Neural progenitor cell (in vitro differentiated cells): ENCODE measurements around the gene NSFL1C. TPM values are rescaled to one million over a fixed set of nuclear protein-coding genes. Genes with fewer than 3 reads are reported as not detected.

Experiments used
- DNase-seq: peaks from one replicate; pipeline ENCODE4 v3.0.0-alpha.2; 2016; ENCODE audit warnings: low spot score
- H2AFZ ChIP-seq: fragments of 200-600 bp; sonication (generic); replicated peaks from 2 replicates; pipeline ENCODE4 v1.6.1; 2016; ENCODE audit warnings: antibody characterized with exemption
- H3F3A ChIP-seq: fragments of 200-600 bp; sonication (generic); 2 replicates; pipeline ENCODE4 v1.6.1; 2016; ENCODE audit warnings: antibody characterized with exemption, low read depth
- H3K27ac ChIP-seq: fragments of 200-600 bp; sonication (generic); 2 replicates; pipeline ENCODE4 v1.5.1; 2016; ENCODE audit warnings: mild to moderate bottlenecking
- H3K27me3 ChIP-seq: fragments of 200-600 bp; sonication (generic); 2 replicates; pipeline ENCODE4 v1.6.1; 2016; ENCODE audit warnings: mild to moderate bottlenecking, moderate library complexity
- H3K36me3 ChIP-seq: fragments of 200-600 bp; sonication (generic); 2 replicates; pipeline ENCODE4 v1.5.1; 2016
- H3K4me1 ChIP-seq: fragments of 200-600 bp; sonication (generic); 2 replicates; pipeline ENCODE4 v1.6.1; 2016; ENCODE audit warnings: mixed run types
- H3K4me2 ChIP-seq: fragments of 200-600 bp; sonication (generic); 2 replicates; pipeline ENCODE4 v1.6.1; 2016
- H3K4me3 ChIP-seq: fragments of 200-600 bp; sonication (generic); 2 replicates; pipeline ENCODE4 v1.5.1; 2016
- H3K79me2 ChIP-seq: fragments of 200-600 bp; sonication (generic); 2 replicates; pipeline ENCODE4 v1.6.1; 2016; ENCODE audit warnings: low read depth
- H3K9ac ChIP-seq: fragments of 200-600 bp; sonication (generic); 2 replicates; pipeline ENCODE4 v1.6.1; 2016
- H3K9me3 ChIP-seq: fragments of 200-600 bp; sonication (generic); 2 replicates; pipeline ENCODE4 v1.5.1; 2016; ENCODE audit warnings: low read depth
- H4K20me1 ChIP-seq: fragments of 200-600 bp; sonication (generic); 2 replicates; pipeline ENCODE4 v1.6.1; 2016; ENCODE audit warnings: low read depth
- H3K27ac Mint-ChIP-seq: 3 replicates; pipeline ENCODE4 v1.8.0; 2021; ENCODE audit warnings: mixed read lengths
- H3K27me3 Mint-ChIP-seq: 2 replicates; pipeline ENCODE4 v1.8.0; 2022; ENCODE audit warnings: low read depth, mild to moderate bottlenecking, inconsistent platforms, moderate library complexity, mixed read lengths; ENCODE audit not compliant: insufficient read depth
- H3K36me3 Mint-ChIP-seq: 3 replicates; pipeline ENCODE4 v1.8.0; 2021; ENCODE audit warnings: mixed read lengths
- H3K4me1 Mint-ChIP-seq: 3 replicates; pipeline ENCODE4 v1.8.0; 2021; ENCODE audit warnings: mixed read lengths
- H3K4me3 Mint-ChIP-seq: 3 replicates; pipeline ENCODE4 v1.8.0; 2021; ENCODE audit warnings: mild to moderate bottlenecking, moderate library complexity, mixed read lengths
- H3K9me3 Mint-ChIP-seq: 3 replicates; pipeline ENCODE4 v1.8.0; 2020; ENCODE audit warnings: mixed read lengths
- CTCF ChIP-seq: fragments of 200-600 bp; sonication (generic); IDR thresholded peaks from 2 replicates; pipeline ENCODE4 v1.5.1; 2017; ENCODE audit warnings: antibody characterized with exemption, mild to moderate bottlenecking
- EZH2 ChIP-seq: fragments of 200-600 bp; sonication (generic); IDR thresholded peaks from 2 replicates; pipeline ENCODE4 v1.6.1; 2017; ENCODE audit warnings: antibody characterized with exemption, mild to moderate bottlenecking, moderate library complexity
- EZH2phosphoT487 ChIP-seq: fragments of 200-600 bp; sonication (generic); IDR thresholded peaks from 2 replicates; pipeline ENCODE4 v1.6.1; 2017; ENCODE audit warnings: antibody characterized with exemption
- total RNA-seq: library from RNA; depleted of rRNA; stranded (reverse); fragments of >200 nt; gene quantifications from 2 replicates; pipeline ENCODE4 v1.2.3, GENCODE V29; 2015; ENCODE audit warnings: low replicate concordance

The NSFL1C gene
- total RNA-seq, 1 donor from 2014 or later: 30.5 TPM

DNA sequence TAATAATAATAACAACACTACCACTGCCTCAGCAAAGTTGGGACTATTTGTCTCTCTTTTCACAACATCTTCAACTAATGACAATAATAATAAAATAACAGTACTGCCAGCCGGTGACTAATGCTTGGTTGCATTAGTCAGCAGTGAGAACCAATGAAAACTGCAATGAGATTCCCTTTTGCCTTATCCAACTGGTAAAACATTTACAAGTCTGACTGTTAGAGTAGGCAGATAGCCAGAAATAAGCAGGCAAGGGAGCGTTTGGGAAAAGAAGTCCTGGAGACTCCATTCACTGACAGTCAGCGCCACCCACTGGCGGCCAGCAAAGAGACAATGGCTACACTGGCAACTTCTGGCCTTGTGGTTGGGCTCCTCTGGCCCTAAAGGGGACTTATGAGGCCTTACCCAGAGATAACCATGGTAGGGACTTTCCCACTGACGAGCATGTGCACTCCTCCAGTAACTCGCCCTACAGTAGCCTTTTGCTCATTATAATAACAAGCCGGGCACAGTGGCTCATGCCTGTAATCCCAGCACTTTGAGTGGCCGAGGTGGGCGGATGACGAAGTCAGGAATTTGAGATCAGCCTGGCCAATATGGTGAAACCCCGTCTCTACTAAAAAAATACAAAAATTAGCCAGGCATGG, 3.4 kb upstream of the NSFL1C start:
- Histone ChIP-seq H2AFZ (peak overlapping the region; percentile 71), H3K4me2 (no peak overlapping the region), H3K79me2 (peaks cover 12% of the 10 kb centered on the region), H3K9me3 (no peaks in the 10 kb centered on the region), H3K27ac (no peak overlapping the region), H3K4me3 (no peak overlapping the region), H3K36me3 (no peaks in the 10 kb centered on the region), H3F3A (no peaks in the 10 kb centered on the region), H3K27me3 (no peaks in the 10 kb centered on the region), H4K20me1 (peaks cover 11% of the 10 kb centered on the region), H3K9ac (no peak overlapping the region), H3K4me1 (peaks cover 6% of the 10 kb centered on the region)
- peak; percentile 87 for DNase-seq
- Mint-ChIP-seq H3K27me3 (peaks cover 10% of the 10 kb centered on the region), H3K4me1 (peaks cover 19% of the 10 kb centered on the region), H3K36me3 (no peaks in the 10 kb centered on the region), H3K4me3 (no peak overlapping the region), H3K27ac (no peak overlapping the region), H3K9me3 (no peaks in the 10 kb centered on the region)
- TF ChIP-seq CTCF (peak; percentile 85), EZH2phosphoT487 (no peak)

DNA sequence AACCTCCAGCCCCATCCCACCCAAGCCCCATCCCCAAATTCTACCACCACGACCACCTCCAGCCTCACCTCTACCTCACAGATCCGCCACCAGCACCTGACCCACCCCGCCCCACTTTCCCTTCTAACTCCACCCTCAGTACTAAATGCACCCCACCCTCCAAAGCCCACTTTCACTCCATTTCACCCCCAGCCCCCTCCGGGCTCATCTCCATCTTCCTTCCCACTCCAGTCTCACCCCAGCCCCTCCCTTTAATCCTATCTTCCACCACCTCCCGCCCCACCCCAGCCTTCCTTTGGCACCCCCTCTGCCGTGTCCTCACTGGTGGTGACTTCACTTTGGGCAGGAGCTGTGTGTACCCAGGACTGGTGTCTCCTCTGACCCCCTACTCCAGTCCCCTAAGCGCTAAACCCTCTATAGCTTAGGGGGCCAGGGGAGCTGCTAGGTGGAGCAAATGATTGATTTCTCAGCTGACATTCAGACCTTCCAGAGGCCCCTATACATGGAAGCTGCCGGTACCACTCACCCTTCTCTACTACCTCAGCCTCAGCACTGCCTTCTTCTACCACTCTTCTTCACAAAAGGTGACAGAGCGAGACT, 2.8 kb upstream of the NSFL1C start:
- H3F3A ChIP-seq: no peaks in the 10 kb centered on the region
- Mint-ChIP-seq H3K27me3 (peaks cover 10% of the 10 kb centered on the region), H3K9me3 (no peaks in the 10 kb centered on the region), H3K4me1 (peaks cover 23% of the 10 kb centered on the region), H3K36me3 (no peaks in the 10 kb centered on the region), H3K27ac (no peak overlapping the region), H3K4me3 (no peak overlapping the region)
- H3K9ac ChIP-seq: no peak overlapping the region
- H3K27me3 ChIP-seq: no peaks in the 10 kb centered on the region
- H3K79me2 ChIP-seq: peaks cover 19% of the 10 kb centered on the region
- no peak overlapping the region for H3K4me2 ChIP-seq
- TF ChIP-seq EZH2phosphoT487: no peak
- H3K4me3 ChIP-seq: no peak overlapping the region
- DNase-seq: no peak
- H2AFZ ChIP-seq: no peak overlapping the region
- H3K9me3 ChIP-seq: no peaks in the 10 kb centered on the region
- peaks cover 6% of the 10 kb centered on the region for H3K4me1 ChIP-seq
- H3K27ac ChIP-seq: no peak overlapping the region
- H3K36me3 ChIP-seq: no peaks in the 10 kb centered on the region
- H4K20me1 ChIP-seq: peaks cover 17% of the 10 kb centered on the region

GRCh38 chr20:1468117-1468624, 1.5 kb upstream of the NSFL1C start:
- no peak overlapping the region for H2AFZ ChIP-seq
- no peak overlapping the region for H3K4me3 ChIP-seq
- no peak overlapping the region for H3K9ac ChIP-seq
- peaks cover 23% of the 10 kb centered on the region for H3K4me1 Mint-ChIP-seq
- H3K4me3 Mint-ChIP-seq: no peak overlapping the region
- peaks cover under 1% of the 10 kb centered on the region for H3K36me3 Mint-ChIP-seq
- H3K79me2 ChIP-seq: peaks cover 31% of the 10 kb centered on the region
- no peaks in the 10 kb centered on the region for H3F3A ChIP-seq
- no peak overlapping the region for H3K4me2 ChIP-seq
- no peaks in the 10 kb centered on the region for H3K27me3 ChIP-seq
- H3K27me3 Mint-ChIP-seq: peaks cover 10% of the 10 kb centered on the region
- no peaks in the 10 kb centered on the region for H3K9me3 Mint-ChIP-seq
- DNase-seq: no peak
- peaks cover 26% of the 10 kb centered on the region for H4K20me1 ChIP-seq
- H3K27ac Mint-ChIP-seq: no peak overlapping the region
- no peaks in the 10 kb centered on the region for H3K9me3 ChIP-seq
- H3K4me1 ChIP-seq: peaks cover 6% of the 10 kb centered on the region
- TF ChIP-seq CTCF (no peak), EZH2phosphoT487 (no peak), EZH2 (no peak)
- H3K36me3 ChIP-seq: no peaks in the 10 kb centered on the region
- H3K27ac ChIP-seq: no peak overlapping the region
